A172 (cell line): ENCODE results near the gene LTV1. TPM values are rescaled to one million over a fixed set of nuclear protein-coding genes. Genes with fewer than 3 reads are reported as not detected.

Source experiments
- DNase-seq: peaks from one replicate; pipeline ENCODE4 v3.0.0-alpha.2; 2015; ENCODE audit warnings: low spot score
- total RNA-seq: library from RNA; depleted of rRNA; stranded (reverse); fragments of >200 nt; shearing (Covaris generic); gene quantifications from 2 replicates; pipeline ENCODE4 v1.2.3, GENCODE V29; 2014; rRNA removed

The LTV1 gene
- total RNA-seq, 1 experiment from 2014 or later: 46.3 TPM

DNA sequence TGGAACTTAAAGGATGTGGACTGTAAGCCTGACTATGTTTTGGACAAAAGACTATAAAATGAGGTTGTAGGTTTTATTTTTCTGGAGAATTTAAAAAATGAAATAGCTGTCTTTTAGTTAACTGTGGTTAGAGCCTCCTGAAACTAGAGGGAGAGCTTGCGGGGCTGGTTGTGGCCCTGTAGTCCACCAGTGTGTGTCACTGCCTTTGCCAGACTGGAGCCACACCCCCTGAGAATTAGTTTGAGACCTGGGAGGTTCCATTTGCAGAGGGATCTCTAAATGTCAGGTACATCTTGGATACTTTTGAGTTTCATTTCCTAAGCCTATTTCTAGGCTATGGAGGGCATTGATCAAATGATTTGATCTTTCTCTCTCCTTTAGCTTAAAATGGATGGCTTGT, 42.0 kb downstream of the LTV1 start:
- no peak for DNase-seq

DNA sequence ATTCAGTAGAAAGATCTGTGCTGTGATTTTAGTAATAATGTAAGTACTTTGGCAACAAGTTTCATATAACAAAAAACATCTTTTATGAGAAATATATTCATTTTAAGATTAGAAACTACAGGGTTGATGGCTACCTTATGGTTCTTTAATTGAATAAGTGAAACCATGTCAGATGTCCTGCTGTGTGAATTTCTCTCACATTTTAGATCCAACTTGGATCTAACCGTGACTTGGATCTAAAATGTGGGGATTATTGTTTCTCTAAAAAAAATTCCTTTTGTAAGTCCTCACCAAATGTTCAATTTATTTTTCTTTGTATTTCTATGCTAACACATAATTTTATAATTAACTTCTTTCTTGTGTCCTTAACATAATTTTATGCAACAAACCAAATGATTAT, 51.5 kb downstream of the LTV1 start:
- DNase-seq: no peak

DNA sequence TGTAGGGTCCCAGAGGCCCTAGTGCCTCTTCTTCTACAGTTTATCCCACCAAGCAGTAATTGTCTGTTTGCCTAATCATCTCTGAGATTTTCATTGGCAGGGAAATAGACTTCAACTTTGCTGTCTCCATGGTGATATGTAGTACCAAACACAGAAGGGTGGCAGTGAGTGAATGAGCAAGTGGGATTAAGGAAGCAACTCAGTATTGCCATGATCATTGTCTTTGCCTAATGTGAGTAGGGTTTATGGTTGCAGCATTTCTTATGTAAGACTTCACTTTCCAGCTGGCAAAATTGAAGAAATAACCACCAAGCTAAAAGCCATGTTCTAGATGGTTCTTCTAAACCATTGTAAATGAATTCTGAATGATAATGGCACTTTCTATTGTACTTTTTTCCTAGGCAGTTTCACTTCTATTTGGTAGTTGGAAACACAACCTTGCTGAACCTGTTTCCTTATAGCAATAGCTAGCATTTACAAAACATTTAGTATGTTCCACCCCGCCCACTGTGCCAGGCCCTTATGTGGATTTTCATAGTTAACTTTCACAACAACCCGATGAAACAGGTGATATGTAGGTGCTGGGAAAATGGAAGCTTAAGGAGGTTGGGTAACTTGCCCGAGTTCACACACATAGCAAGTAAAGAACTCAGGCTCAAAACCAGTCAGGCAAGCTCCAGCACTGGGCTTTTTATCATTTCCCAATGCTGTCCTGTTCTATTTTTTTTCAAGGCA, 53.2 kb downstream of the LTV1 start:
- no peak for DNase-seq

DNA sequence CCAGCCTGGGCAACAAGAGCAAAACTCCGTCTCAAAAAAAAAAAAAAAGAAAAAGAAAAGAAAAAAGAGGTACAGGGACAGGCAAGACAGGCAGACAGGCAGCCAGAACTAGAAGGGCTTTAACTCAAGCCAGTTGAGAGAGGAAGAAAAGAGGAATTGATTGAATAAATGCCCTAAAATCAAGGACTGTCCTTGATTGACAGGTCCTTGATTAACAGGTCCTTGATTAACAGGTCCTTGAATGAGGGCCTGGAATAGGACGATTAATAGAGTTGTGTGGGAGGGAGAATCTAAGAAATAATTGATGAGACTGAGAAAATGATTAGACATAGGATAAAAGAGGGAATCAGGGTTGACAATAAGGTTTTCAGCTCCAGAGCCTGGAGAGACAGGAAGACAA, 57.2 kb downstream of the LTV1 start:
- DNase-seq: no peak

DNA sequence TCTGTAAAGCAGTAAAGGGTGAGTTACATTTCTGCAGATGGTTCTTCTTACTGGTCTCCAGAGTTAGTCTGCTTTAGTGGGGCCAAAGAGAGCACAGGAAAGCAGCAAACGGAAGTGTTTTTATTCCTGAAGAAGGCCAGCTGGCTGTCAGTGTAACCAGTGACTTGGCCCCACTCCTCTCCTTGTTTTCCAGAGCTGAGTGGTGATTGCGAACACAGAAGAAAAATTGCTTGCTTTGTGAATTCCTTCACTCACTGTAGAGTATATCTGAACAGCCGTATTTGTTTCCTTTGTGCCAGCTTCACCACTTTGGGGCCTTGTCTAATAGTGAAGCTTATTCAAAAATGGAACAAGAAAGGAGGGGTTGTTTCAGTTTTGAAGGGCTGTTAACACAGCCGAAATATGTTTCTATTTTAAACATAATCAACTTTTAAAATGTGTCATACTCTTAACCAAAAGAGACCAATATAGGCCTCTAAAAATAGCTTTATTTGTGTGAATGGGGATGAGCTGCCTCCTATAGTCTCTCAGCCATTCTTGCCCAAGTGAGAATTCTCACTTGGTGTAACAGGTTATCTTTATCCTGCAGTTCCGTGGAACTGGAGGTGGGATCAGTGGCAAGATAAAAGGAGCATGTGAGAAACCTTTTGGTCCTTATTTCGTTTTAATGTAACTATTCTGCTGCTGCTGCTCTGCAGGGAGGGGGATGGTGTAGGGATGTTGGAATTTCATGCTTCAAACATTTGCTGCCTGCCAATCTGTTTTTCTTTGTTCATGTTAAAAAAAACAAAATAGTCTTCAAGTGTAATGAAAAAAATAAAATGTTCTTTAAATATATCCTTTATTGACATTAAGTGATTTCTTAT, 59.0 kb downstream of the LTV1 start:
- no peak for DNase-seq

DNA sequence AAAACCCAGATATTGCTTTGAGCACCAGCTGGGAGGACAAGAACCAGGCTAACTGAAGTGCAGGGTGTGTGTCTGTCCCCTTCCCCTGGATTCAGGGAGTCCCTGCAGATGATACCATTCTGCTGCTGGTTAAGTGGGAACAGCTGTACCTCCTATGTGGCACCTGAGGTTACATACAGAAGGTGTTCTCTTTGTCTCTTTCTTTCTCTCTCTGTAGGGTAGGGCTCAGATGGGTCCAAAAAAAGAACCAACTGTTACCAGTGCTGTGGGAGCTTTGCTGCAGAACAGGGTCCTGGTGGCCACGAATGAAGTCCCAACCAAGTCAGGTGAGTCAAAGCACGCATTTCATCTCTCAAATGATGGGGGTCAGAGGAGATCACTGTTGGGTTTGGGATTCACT, 59.7 kb downstream of the LTV1 start:
- DNase-seq: no peak

DNA sequence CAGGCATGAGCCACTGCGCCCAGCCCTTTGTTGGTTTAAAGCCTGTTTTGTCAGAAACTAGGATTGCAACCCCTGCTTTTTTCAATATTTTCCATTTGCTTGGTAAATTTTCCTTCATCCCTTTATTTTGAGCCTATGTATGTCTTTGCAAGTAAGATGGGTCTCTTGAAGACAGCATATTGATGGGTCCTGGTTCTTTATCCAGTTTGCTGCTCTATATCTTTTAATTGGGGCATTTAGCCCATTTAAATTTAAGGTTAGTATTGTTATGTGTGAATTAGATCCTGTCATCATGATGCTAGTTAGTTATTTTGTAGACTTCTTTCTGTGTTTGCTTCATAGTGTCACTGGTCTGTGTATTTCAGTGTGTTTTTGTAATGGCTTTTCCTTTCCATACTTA, 67.9 kb downstream of the LTV1 start:
- DNase-seq: no peak

DNA sequence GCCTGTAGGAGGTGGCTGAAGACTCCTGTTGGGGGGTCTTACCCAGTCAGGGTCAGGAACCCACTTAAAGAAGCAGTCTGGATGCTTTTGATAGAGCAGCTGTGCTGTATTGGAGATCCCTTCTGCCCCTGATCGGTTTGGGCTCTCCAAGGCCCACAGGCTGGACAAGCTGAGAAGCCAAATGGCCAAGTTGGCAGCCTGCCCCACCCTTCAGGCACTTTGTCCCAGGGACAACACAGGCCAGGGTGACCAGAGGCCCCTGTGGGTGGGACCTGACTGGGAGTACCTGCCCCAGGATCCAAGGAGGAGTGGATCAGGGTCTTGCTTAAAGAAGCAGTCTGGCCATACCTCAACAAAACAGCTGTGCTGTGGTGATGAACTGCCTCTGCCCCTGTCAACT, 69.5 kb downstream of the LTV1 start:
- no peak for DNase-seq

Other genes with a start within 250 kb of the LTV1 start
- gene PHACTR2, start 165.4 kb upstream of the LTV1 start, total RNA-seq: 15.5 and 21.3 TPM in 2 replicates
- gene ZC2HC1B, start 21.1 kb downstream of the LTV1 start, total RNA-seq: not detected in 2 replicates
- gene PLAGL1, start 164.9 kb downstream of the LTV1 start, total RNA-seq: 0.38 and 1.5 TPM in 2 replicates